BE2C (cell line): ENCODE measurements around the gene RTP5.
"Not testable (repeated sequence)": the region's sequence is repeated elsewhere in the genome, so short reads cannot be mapped to it uniquely, and the experiment has no call there.

ENCODE experiments used
- DNase-seq: peaks from one replicate; pipeline ENCODE4 v3.0.0-alpha.2; 2020
- H3K27me3 ChIP-seq: fragments of 250-450 bp; sonication (Bioruptor Pico); 2 replicates; pipeline ENCODE4 v1.5.1; 2020; ENCODE audit warnings: mild to moderate bottlenecking
- H3K36me3 ChIP-seq: fragments of 250-450 bp; sonication (Bioruptor Pico); 2 replicates; pipeline ENCODE4 v1.5.1; 2020; ENCODE audit warnings: mild to moderate bottlenecking
- H3K4me1 ChIP-seq: fragments of 250-450 bp; sonication (Bioruptor Pico); 2 replicates; pipeline ENCODE4 v1.5.1; 2020
- H3K4me3 ChIP-seq: 2 replicates; pipeline ENCODE4 v1.5.1; 2011; ENCODE audit warnings: low read depth, low read length
- H3K9me3 ChIP-seq: fragments of 250-450 bp; sonication (Bioruptor Pico); 2 replicates; pipeline ENCODE4 v1.5.1; 2020
- CTCF ChIP-seq: IDR thresholded peaks from 2 replicates; pipeline ENCODE4 v1.5.1; 2012; ENCODE audit warnings: mild to moderate bottlenecking, low read depth, low read length

Gene RTP5

DNA sequence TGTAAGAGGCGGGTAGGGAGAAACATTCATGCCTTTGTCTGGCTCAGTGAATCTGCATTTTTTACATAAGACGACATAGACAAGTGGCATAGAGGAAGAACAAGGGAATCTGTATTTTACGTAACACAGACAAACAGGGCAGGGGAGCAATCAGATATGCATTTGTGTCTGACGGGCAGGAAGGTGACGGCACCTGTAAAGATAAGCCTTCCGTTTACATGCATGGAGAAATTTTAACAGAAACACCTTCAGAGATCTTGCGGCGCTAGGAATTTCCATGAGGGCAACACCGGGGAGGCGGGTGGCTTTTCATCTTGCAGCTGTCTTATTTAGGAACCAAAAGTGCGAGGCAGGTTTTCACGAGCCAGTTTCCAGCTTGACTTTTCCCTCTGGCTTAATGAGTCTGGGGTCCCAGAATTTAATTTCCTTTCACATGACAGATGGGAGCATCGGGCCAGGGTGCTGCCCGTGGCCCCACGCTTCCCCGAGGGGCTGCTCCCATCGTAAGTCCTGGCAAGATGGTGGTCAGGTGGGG lies 42.6 kb downstream of the RTP5 start:
- Histone ChIP-seq H3K4me3 (no peak overlapping the region), H3K4me1 (no peaks in the 10 kb centered on the region), H3K36me3 (no peaks in the 10 kb centered on the region; the same call in 1 of the 2 replicates), H3K27me3 (no peaks in the 10 kb centered on the region), H3K9me3 (no peaks in the 10 kb centered on the region)
- no peak for DNase-seq
- TF ChIP-seq CTCF, result no peak

DNA sequence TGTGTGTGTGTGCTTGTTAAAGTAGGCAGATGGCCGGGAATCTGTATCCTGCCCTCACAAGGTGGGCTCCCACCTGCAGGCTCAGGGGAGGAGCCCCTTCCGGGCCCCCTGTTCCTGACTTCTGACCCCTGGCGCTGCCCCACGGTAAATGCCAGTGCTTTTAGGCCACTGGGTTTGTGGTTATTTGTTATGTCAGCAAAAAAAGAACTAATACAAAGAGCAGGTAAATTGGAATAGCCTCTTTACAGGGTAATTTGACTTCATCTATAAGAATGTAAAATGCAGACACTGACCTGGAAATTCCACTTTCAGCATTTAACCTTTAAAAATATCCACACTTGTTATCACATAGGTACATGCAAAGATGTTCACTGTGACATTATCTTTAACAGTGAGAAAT lies 44.2 kb downstream of the RTP5 start:
- Histone ChIP-seq H3K9me3 (no peaks in the 10 kb centered on the region), H3K36me3 (no peaks in the 10 kb centered on the region; the same call in 1 of the 2 replicates), H3K27me3 (no peaks in the 10 kb centered on the region), H3K4me1 (no peaks in the 10 kb centered on the region), H3K4me3 (no peak overlapping the region)
- no peak for TF ChIP-seq CTCF
- DNase-seq, result no peak

- Histone ChIP-seq H3K4me3 (no peak overlapping the region), H3K9me3 (no peaks in the 10 kb centered on the region), H3K4me1 (no peaks in the 10 kb centered on the region), H3K36me3 (no peaks in the 10 kb centered on the region), H3K27me3 (no peaks in the 10 kb centered on the region)
- no peak for DNase-seq
- TF ChIP-seq CTCF, result no peak
Observed at GRCh38 chr2:241914542-241914941, 45.0 kb downstream of the RTP5 start.

DNA sequence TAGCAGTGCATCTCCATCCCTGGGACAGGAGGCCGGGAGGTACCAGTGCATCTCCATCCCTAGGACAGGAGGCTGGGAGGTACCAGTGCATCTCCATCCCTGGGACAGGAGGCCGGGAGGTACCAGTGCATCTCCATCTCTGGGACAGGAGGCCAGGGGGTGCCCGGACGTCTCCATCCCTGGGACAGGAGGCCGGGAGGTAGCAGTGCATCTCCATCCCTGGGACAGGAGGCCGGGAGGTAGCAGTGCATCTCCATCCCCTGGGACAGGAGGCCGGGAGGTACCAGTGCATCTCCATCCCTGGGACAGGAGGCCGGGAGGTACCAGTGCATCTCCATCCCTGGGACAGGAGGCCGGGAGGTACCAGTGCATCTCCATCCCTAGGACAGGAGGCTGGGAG lies 52.1 kb downstream of the RTP5 start:
- not testable (repeated sequence) for H3K9me3 ChIP-seq, H3K36me3 ChIP-seq, H3K4me3 ChIP-seq, H3K4me1 ChIP-seq, H3K27me3 ChIP-seq, DNase-seq

DNA sequence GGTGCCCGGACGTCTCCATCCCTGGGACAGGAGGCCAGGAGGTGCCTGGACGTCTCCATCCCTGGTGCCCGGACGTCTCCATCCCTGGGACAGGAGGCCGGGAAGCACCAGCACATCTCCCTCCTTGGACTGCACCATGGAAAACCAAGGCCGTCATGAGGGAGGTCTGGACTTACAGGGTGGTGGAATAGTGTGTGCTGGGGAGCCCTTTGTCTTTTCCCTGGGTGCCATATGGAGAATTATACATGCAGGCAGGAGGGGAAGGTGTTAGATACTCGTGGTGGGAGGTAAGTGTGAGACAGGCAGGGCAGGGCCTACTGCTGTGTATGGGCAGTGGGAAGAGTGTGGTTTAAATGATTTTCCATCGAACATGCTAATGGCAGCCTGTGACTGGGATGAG lies 52.9 kb downstream of the RTP5 start:
- no peak for TF ChIP-seq CTCF
- H3K4me1 ChIP-seq, result no peaks in the 10 kb centered on the region

GRCh38 chr2:241922816-241923601 lies 53.5 kb downstream of the RTP5 start:
- H3K36me3 ChIP-seq, H3K27me3 ChIP-seq, H3K4me3 ChIP-seq, H3K4me1 ChIP-seq, DNase-seq, H3K9me3 ChIP-seq: not testable (repeated sequence)

More for the DNA sequence above, 52.9 kb downstream of the RTP5 start:
- Histone ChIP-seq H3K4me3 (no peak overlapping the region), H3K27me3 (no peaks in the 10 kb centered on the region), H3K36me3 (no peaks in the 10 kb centered on the region), H3K9me3 (no peaks in the 10 kb centered on the region)
- no peak for DNase-seq
